ENCODE data around the gene OR56B1. TPM values are rescaled to one million over a fixed set of nuclear protein-coding genes. Genes with fewer than 3 reads are reported as not detected.
"Not testable (repeated sequence)": the region's sequence is repeated elsewhere in the genome, so short reads cannot be mapped to it uniquely, and the experiment has no call there.

Gene OR56B1
- polyA plus RNA-seq, 1 donor from 2014 or later, result not detected

DNA sequence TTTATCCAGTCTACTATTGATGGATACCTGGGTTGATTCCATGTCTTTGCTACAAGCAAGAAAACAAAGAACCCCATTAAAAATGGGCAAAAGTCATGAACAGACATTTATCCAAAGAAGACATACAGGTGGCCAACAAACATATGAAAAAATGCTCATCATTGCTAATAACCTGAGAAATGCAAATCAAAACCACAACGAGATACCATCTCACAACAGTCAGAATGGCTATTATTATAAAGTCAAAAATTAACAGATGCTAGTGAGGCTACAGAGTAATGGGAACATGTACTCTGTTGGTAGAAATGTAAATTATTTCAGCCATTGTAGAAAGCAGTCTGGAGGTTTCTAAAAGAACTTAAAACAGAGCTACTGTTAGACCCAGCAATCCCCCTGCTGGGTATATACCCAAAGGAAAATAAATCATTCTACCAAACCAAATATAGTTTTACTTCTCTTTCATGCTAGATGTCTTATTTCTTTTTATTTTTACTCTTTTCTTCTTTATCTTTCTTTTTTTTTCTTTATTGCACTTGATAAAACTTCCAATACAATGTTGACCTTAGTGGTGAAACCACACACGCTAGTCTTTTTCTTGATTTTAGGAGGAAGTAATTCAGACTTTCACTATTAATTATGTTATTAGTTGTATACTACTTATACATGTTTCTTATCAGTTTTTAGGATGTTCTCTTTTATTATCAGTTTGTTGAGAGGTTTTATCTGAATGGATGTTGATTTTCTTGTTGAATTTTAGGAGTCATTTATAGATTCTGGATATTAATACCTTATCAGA lies 32.3 kb upstream of the OR56B1 start:
- Mint-ChIP-seq H3K27ac (peak overlapping the region in 1 of 3 donors; percentile 53), H3K9me3 (peaks cover 0 to 1% (median 0%) of the 10 kb centered on the region in 3 donors), H3K4me1 (peaks cover 22 to 27% (median 27%) of the 10 kb centered on the region in 3 donors), H3K36me3 (peaks cover 6% of the 10 kb centered on the region), H3K4me3 (peak overlapping the region in 3 of 4 donors; percentile 48 to 77 (median 63)), H3K27me3 (no peaks in the 10 kb centered on the region)

DNA sequence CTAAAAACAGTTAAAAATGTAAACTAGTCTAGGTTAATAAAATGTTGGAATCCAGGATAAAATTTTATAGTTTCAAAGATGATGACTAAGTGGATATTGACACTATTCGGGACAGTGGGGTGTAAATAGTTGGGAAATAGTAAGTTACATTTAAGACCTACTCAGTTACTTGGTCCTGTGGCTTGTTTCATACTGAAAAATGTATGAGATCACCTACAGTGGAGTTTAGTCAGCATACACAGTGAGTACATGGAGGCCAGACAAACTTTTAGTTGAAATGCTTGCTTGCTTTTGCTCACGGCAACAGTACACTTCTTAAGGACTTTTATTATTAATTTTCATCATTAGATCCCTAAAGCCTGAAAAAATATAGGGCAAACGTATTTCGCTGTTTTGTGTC lies 30.6 kb upstream of the OR56B1 start:
- H3K4me1 Mint-ChIP-seq, result peaks cover 17 to 23% (median 18%) of the 10 kb centered on the region in 3 donors
- peak overlapping the region in 1 of 3 donors; percentile 4 for H3K27ac Mint-ChIP-seq
- H3K36me3 Mint-ChIP-seq, result peaks cover 4% of the 10 kb centered on the region
- peaks cover 0 to 1% (median 0%) of the 10 kb centered on the region in 3 donors for H3K9me3 Mint-ChIP-seq
- no peak overlapping the region for H3K4me3 Mint-ChIP-seq
- no peaks in the 10 kb centered on the region for H3K27me3 Mint-ChIP-seq

DNA sequence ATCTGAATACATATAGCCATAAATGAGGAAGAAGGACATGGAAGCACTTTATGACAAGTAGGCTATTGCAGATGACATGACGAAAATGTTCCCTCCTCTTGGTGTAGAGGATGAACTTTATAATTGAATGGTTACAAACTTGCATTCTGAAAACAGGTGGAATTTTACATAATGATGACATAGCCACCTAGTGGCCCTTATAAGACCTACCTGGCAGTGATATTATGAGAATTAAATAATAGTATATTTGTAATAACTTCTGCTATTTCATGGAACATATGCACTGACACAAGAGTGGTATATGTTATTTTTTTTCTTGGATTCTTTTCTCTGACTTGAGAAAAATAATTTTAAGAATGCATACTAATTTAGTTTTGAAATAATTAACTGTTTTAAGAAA lies 23.7 kb upstream of the OR56B1 start:
- Mint-ChIP-seq H3K4me1 (peaks cover 0 to 5% (median 2%) of the 10 kb centered on the region in 3 donors), H3K9me3 (peaks cover 0 to 2% (median 0%) of the 10 kb centered on the region in 3 donors), H3K27me3 (no peaks in the 10 kb centered on the region), H3K4me3 (no peak overlapping the region), H3K27ac (peak overlapping the region in 1 of 3 donors; percentile 53), H3K36me3 (peaks cover 3% of the 10 kb centered on the region)

DNA sequence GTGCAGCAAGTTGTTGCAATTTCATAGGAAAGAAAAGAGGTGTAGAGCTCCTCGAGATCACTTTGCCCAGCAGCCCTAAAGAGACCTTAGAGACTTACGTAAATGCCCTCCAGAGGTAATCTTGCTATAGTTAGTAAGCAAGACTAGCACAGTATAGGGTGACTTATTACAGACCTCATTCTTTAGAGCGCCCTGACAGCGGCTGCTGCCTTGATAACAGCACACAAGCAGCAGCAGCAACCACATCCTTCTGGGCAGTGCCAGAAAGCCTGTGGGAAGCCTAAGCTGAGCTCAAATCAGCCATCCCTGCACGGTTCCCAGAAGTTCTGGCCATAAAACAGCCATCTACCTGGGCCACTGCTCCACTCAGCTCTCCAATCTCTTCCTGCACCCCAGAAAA lies 22.6 kb upstream of the OR56B1 start:
- no peaks in the 10 kb centered on the region for H3K27me3 Mint-ChIP-seq
- no peak overlapping the region for H3K4me3 Mint-ChIP-seq
- H3K36me3 Mint-ChIP-seq, result peaks cover 3% of the 10 kb centered on the region
- H3K4me1 Mint-ChIP-seq, result peaks cover 0 to 5% (median 2%) of the 10 kb centered on the region in 3 donors
- no peak overlapping the region for H3K27ac Mint-ChIP-seq
- peaks cover 0 to 2% (median 0%) of the 10 kb centered on the region in 3 donors for H3K9me3 Mint-ChIP-seq

DNA sequence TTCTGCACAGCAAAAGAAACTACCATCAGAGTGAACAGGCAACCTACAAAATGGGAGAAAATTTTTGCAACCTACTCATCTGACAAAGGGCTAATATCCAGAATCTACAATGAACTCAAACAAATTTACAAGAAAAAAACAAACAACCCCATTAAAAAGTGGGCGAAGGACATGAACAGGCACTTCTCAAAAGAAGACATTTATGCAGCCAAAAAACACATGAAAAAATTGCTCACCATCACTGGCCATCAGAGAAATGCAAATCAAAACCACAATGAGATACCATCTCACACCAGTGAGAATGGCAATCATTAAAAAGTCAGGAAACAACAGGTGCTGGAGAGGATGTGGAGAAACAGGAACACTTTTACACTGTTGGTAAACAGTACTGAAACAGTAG lies 19.7 kb upstream of the OR56B1 start:
- H3K27me3 Mint-ChIP-seq, H3K36me3 Mint-ChIP-seq, H3K9me3 Mint-ChIP-seq, H3K27ac Mint-ChIP-seq, H3K4me3 Mint-ChIP-seq, H3K4me1 Mint-ChIP-seq: not testable (repeated sequence)

DNA sequence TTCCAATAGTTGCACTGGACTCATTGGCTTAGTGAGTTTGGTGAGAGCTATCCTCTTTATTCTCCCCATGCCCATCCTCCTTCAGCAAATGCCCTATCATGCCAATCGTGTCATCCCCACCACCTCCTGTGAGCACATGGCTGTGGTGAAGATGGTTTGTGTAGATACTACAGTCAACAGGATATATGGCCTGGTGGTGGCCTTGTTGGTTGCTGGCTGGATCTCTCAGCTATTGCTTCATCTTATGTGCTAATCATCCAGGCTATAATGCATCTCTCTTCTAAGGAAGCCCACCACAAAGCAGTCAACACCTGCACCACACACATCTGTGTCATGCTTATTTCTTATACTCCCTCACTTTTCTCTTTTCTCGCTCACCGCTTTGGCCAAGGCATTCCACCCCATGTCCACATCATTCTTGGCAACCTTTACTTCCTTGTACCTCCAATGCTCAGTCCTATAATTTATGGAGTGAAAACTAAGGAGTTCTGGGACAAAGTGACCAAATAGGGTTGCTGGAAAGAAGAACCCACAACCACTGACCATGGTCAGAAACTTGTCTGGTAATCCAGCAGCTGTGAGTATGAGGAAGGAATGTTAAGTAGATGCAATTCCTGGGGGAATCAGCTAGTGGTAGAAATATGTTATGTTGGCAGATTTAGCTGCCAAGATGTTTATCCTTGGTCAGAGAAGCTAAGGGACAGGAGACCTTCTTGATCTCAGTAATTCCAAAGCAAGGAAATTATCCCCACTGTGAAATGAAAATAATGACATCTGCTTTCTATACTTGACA lies 16.3 kb upstream of the OR56B1 start:
- peaks cover 0 to 2% (median 0%) of the 10 kb centered on the region in 3 donors for H3K4me1 Mint-ChIP-seq
- H3K9me3 Mint-ChIP-seq, result peaks cover 0 to 5% (median 2%) of the 10 kb centered on the region in 3 donors
- H3K4me3 Mint-ChIP-seq, result no peak overlapping the region
- peaks cover 8% of the 10 kb centered on the region for H3K36me3 Mint-ChIP-seq
- no peaks in the 10 kb centered on the region for H3K27me3 Mint-ChIP-seq
- peak overlapping the region in 1 of 3 donors; percentile 78 for H3K27ac Mint-ChIP-seq

DNA sequence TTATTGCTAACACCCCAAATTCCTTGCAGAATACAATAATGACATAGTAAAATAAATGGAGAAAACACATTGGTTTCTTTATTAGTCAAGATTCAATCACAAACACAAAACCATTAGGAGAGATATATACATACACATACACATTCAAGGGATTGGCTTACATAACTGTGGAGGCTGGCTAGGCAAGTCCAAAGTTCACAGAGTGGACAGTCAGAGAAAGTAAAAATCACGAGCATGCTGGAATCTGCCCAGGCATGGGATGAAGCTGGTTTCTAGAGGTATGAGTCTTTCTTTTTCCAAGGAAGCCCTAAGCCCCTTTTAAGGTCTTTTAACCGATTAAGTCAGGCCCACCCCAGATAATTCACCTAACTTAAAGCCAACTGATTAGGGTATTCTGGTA lies 13.6 kb upstream of the OR56B1 start:
- peaks cover 3% of the 10 kb centered on the region for H3K27me3 Mint-ChIP-seq
- peaks cover 7% of the 10 kb centered on the region for H3K36me3 Mint-ChIP-seq
- H3K4me1 Mint-ChIP-seq, result peaks cover 0 to 3% (median 0%) of the 10 kb centered on the region in 3 donors
- H3K9me3 Mint-ChIP-seq, result peaks cover 0 to 5% (median 0%) of the 10 kb centered on the region in 3 donors
- H3K4me3 Mint-ChIP-seq, result no peak overlapping the region
- no peak overlapping the region for H3K27ac Mint-ChIP-seq

DNA sequence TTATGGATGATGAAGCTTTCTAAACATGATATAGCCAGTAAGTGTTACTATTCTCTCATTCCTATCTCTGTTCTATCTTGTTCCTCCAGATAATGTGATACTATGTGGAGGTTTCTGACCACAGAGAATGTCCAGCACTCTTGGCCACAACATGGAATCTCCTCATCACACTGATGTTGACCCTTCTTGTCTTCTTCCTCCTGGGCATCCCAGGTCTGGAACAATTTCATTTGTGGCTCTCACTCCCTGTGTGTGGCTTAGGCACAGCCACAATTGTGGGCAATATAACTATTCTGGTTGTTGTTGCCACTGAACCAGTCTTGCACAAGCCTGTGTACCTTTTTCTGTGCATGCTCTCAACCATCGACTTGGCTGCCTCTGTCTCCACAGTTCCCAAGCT lies 9.9 kb upstream of the OR56B1 start:
- H3K36me3 Mint-ChIP-seq, result peaks cover 2% of the 10 kb centered on the region
- H3K27me3 Mint-ChIP-seq, result peaks cover 7% of the 10 kb centered on the region
- no peaks in the 10 kb centered on the region for H3K9me3 Mint-ChIP-seq
- H3K27ac Mint-ChIP-seq, result no peak overlapping the region
- H3K4me1 Mint-ChIP-seq, result peaks cover 0 to 2% (median 0%) of the 10 kb centered on the region in 3 donors
- H3K4me3 Mint-ChIP-seq, result no peak overlapping the region

DNA sequence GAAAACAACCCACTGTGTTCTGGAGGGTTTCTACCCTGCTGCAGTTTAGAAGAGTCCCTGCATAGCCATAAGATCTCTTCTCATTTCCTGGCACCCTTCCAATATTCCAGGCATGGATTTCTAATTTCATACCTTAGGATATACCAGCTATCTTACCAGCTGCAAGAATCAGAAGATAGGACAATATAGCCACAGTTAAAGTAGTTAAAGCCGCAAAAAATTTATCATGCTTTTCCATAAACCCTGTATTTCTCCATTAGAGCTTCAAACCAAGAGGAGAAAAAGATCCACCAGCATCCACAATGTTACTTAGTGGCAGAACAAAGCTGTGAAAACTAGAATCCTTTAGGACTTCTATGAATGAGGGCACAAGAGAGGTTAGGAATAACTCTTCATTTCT lies 8.6 kb upstream of the OR56B1 start:
- peaks cover 7% of the 10 kb centered on the region for H3K27me3 Mint-ChIP-seq
- no peak overlapping the region for H3K4me3 Mint-ChIP-seq
- H3K36me3 Mint-ChIP-seq, result peaks cover 2% of the 10 kb centered on the region
- H3K4me1 Mint-ChIP-seq, result peaks cover 0 to 2% (median 0%) of the 10 kb centered on the region in 3 donors
- H3K27ac Mint-ChIP-seq, result no peak overlapping the region
- no peaks in the 10 kb centered on the region for H3K9me3 Mint-ChIP-seq

DNA sequence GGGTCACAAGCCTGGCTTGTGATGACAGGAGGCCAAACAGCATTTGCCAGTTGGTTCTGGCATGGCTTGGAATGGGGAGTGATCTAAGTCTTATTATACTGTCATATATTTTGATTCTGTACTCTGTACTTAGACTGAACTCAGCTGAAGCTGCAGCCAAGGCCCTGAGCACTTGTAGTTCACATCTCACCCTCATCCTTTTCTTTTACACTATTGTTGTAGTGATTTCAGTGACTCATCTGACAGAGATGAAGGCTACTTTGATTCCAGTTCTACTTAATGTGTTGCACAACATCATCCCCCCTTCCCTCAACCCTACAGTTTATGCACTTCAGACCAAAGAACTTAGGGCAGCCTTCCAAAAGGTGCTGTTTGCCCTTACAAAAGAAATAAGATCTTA lies 843 bp downstream of the OR56B1 start:
- no peaks in the 10 kb centered on the region for H3K4me1 Mint-ChIP-seq
- H3K27ac Mint-ChIP-seq, result no peak overlapping the region
- peaks cover 5% of the 10 kb centered on the region for H3K36me3 Mint-ChIP-seq
- H3K27me3 Mint-ChIP-seq, result peaks cover 1% of the 10 kb centered on the region
- no peak overlapping the region for H3K4me3 Mint-ChIP-seq
- peaks cover 0 to 10% (median 7%) of the 10 kb centered on the region in 3 donors for H3K9me3 Mint-ChIP-seq

DNA sequence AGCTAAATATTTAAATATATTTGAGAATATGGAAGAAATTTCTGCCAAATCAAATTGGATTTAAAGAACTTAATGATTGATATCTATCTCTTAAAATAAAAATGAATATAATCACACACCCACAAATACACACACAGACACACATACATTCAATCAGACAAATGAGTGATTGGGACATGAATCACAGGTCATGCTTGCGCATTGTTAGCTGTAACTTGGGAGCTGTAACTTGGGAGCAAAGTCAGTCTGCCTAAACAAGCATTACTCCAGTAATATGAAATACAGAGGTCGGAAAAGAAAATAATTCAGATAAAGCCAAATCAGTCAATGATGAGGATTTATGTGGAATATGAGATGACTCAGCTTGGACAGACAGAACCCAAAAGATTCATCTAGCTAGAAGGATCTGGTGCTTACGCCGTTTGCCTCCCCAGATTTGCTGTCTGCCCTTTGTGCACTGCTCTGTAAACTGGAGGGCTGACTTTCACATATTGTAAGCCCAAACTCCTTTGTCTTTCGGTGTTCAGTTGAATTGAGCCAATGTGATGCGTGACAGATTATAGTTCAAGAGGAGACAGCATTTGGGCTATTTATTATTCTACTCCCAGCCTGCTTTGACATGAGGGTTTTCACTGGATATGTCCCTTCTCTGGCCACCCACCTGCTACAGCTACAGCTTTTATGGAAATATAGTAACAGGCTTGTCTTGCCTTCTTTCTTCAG lies 1.6 kb downstream of the OR56B1 start:
- Mint-ChIP-seq H3K4me3 (no peak overlapping the region), H3K27me3 (peaks cover 1% of the 10 kb centered on the region), H3K4me1 (no peaks in the 10 kb centered on the region), H3K9me3 (peaks cover 0 to 10% (median 7%) of the 10 kb centered on the region in 3 donors), H3K27ac (no peak overlapping the region), H3K36me3 (peaks cover 5% of the 10 kb centered on the region)

DNA sequence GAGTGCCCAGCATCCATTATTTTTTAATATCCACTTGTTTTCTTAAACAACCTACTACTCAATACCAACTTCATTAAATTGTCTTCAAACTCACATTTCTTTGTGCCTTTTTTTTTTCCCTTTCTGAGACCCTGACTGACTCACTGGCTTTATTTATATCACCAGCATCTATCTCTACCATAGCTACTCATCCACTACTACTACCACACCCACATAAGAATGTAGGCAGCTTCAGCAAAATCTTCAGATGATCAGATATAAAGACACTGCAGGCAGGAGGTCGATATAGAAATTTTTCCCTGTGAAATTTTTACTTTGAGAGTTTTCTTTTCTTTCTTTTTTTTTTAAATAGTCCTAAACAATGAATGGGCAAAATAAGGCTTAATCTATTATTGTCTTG lies 2.2 kb downstream of the OR56B1 start:
- peaks cover 1% of the 10 kb centered on the region for H3K27me3 Mint-ChIP-seq
- H3K4me1 Mint-ChIP-seq, result no peaks in the 10 kb centered on the region
- H3K9me3 Mint-ChIP-seq, result peaks cover 0 to 10% (median 7%) of the 10 kb centered on the region in 3 donors
- H3K36me3 Mint-ChIP-seq, result peaks cover 5% of the 10 kb centered on the region
- H3K27ac Mint-ChIP-seq, result no peak overlapping the region
- no peak overlapping the region for H3K4me3 Mint-ChIP-seq

DNA sequence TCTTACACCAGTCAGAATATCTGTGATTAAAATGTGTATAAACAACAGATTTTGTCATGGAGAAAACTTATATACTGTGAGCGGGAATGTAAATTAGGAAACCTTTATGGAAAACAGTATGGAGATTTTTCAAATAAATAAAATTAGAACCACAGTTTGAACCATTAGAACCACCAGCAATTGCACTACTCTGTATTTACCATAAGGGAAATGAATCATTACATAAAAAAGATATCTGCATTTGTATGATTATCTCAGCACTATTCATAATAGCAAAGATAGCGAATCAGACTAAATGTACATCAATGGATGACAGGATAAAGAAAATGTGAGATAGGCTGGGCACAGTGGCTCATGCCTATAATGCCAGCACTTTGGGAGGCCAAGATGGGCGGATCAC lies 10.4 kb downstream of the OR56B1 start:
- Mint-ChIP-seq H3K4me3 (no peak overlapping the region), H3K27ac (no peak overlapping the region), H3K4me1 (no peaks in the 10 kb centered on the region), H3K27me3 (no peaks in the 10 kb centered on the region), H3K9me3 (peaks cover 1 to 4% (median 3%) of the 10 kb centered on the region in 3 donors), H3K36me3 (no peaks in the 10 kb centered on the region)

DNA sequence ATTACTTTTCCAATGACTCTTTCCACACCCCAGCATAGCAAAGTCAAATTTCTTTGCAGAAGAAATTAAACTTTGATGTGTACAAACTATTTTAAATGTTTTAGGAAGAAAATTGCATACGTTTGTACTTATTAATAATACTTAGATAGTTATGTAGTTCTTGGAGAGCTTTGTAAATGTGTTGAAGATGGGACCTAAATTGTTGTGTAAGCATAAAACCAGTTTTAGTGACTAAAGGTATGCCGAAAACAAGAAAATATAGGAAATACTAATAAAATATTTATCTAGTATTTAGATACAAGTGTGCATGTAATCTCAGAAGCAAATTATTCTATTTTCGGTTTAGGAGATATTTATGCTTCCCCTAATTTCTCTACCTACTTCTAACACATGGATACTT lies 13.6 kb downstream of the OR56B1 start:
- Mint-ChIP-seq H3K27ac (no peak overlapping the region), H3K4me3 (no peak overlapping the region), H3K27me3 (no peaks in the 10 kb centered on the region), H3K36me3 (no peaks in the 10 kb centered on the region), H3K9me3 (peaks cover 0 to 2% (median 0%) of the 10 kb centered on the region in 3 donors), H3K4me1 (no peaks in the 10 kb centered on the region)

DNA sequence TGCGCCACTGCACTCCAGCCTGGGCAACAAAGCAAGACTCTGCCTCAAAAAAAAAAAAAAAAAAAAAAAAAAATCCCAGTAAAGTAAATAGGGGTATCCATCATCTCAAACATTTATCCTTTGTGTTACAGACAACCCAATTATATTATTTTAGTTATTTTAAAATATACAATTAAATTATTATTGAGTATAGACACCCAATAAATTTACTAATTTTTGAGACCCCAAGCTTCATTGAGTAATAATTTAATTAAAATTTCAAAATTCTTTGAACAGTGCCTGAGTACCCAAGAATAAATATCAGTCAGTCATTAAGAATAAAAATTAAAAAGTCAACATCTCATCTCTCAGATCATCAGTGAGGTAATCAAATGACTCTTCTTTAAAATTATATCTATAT lies 17.7 kb downstream of the OR56B1 start, which contains the start of gene OR52N4:
OR52N4 (plus strand) TSS at position 301 of the 400 bp plus-strand sequence. CDS start 498 bp downstream, outside the sequence.
- H3K36me3 Mint-ChIP-seq, result peaks cover 4% of the 10 kb centered on the region
- H3K9me3 Mint-ChIP-seq, result no peaks in the 10 kb centered on the region
- no peaks in the 10 kb centered on the region for H3K4me1 Mint-ChIP-seq
- peak within 1 kb of the TSS in 1 of 3 donors; percentile 80 for H3K27ac Mint-ChIP-seq
- H3K27me3 Mint-ChIP-seq, result no peaks in the 10 kb centered on the region
- H3K4me3 Mint-ChIP-seq, result no peak within 1 kb of the TSS
